Measurements from ENCODE around the gene CCDC177. TPM values are rescaled to one million over a fixed set of nuclear protein-coding genes. Genes with fewer than 3 reads are reported as not detected.
"Not testable (repeated sequence)": the region's sequence is repeated elsewhere in the genome, so short reads cannot be mapped to it uniquely, and the experiment has no call there.

The CCDC177 gene
- total RNA-seq, 5 donors from 2014 or later (not counting 1 experiment from before 2014, with no cell fraction given): not detected

DNA sequence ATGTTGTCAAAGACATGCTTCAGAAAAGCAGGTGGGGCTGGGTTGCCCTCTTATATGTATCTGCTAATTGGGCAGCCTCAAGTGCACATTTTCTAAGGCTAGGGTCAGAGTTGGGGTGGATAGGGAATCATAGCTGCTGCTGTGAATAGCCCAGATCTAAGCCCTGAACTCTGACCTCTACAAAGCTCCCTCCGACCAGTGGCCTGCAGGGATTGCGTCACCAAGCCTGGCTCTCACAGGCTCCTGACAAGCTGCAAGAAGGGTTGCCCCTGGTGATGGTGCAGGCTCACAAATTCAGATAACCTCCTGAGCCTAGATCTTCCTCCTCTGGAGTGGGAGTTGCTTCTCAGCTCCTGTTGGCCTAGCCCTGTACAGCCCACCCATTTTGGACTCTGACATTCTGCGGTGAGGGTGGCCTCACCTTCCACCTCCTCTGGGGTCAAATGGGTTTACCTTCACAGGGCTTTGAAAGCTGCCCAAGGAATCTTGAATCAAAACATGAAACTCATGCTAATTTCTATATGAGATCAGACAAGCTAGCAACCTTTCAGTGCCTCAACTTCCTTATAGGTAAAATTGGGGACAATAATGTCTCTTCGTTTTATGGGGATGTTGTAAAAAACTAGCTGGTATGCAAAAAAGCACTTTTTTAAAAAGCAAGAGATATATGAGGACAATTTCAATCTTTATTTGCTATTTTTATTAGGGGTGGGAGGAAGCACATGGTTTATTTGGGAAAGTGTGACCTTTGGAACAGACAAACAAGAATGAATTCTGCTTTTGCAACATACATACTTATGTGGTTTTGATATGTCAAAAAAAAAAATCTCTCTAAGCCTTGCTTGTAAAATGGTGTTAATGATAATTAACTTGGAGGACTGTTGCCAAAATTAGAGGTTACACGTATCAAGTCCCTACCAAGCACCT is 31.9 kb upstream of the CCDC177 start:
- 95% methylated on average over 3 of the region's 5 CpGs for WGBS (ENCODE audit: insufficient coverage)
- Mint-ChIP-seq H3K4me1 (peaks cover 15 to 22% (median 18%) of the 10 kb centered on the region in 3 donors), H3K4me3 (no peak overlapping the region), H3K27me3 (no peaks in the 10 kb centered on the region), H3K27ac (no peak overlapping the region), H3K36me3 (no peaks in the 10 kb centered on the region), H3K9me3 (no peaks in the 10 kb centered on the region)
- H3K36me3 ChIP-seq (ENCODE audit: control insufficient read depth in 2 of 2, extremely low read depth in 1 of 2, insufficient read depth in 1 of 2, low read length in 1 of 2): no peaks in the 10 kb centered on the region
- peaks cover 14 to 22% of the 10 kb centered on the region in 2 experiments for H3K4me1 ChIP-seq (ENCODE audit: control insufficient read depth in 1 of 2, extremely low read depth in 1 of 2, insufficient read depth in 2 of 2, low read length in 2 of 2)
- H3K4me3 ChIP-seq (ENCODE audit: control insufficient read depth in 1 of 2, extremely low read depth in 1 of 2, low read length in 1 of 2): no peak overlapping the region
- H3K9me3 ChIP-seq: no peaks in the 10 kb centered on the region
- no peak for ATAC-seq (replicated peaks in 1 of 4)
- ChIA-PET CTCF (interaction anchor here (0.5 to 1.4 kb wide), 4 partner anchors 22 to 148 kb away, joined by 3 to 4 read pairs (median 4); no protein-coding TSS in a partner anchor), POLR2A (interaction anchor here in 1 of 2 donors (0.5 kb wide), 1 partner anchor 13 kb away, joined by 3 read pairs; no protein-coding TSS in a partner anchor)
- H3K27me3 ChIP-seq (replicated peaks in 1 of 2; ENCODE audit: control insufficient read depth in 2 of 2, extremely low read depth in 1 of 2, insufficient read depth in 2 of 2, low read length in 1 of 2): no peaks in the 10 kb centered on the region
- no peak for DNase-seq
- H3K27ac ChIP-seq (ENCODE audit: low read length): no peak overlapping the region

- H3K4me3 Mint-ChIP-seq: no peak overlapping the region
- no peak overlapping the region for H3K27ac Mint-ChIP-seq
- H3K27me3 Mint-ChIP-seq: no peaks in the 10 kb centered on the region
- no peak for DNase-seq
- no peaks in the 10 kb centered on the region for H3K9me3 Mint-ChIP-seq
- Histone ChIP-seq H3K27ac (ENCODE audit: low read length) (no peak overlapping the region), H3K4me1 (ENCODE audit: control insufficient read depth in 1 of 2, extremely low read depth in 1 of 2, insufficient read depth in 2 of 2, low read length in 2 of 2) (peaks cover 13 to 17% of the 10 kb centered on the region in 2 experiments), H3K4me3 (ENCODE audit: control insufficient read depth in 1 of 2, extremely low read depth in 1 of 2, low read length in 1 of 2) (no peak overlapping the region), H3K36me3 (ENCODE audit: control insufficient read depth in 2 of 2, extremely low read depth in 1 of 2, insufficient read depth in 1 of 2, low read length in 1 of 2) (no peaks in the 10 kb centered on the region), H3K9me3 (no peaks in the 10 kb centered on the region), H3K27me3 (replicated peaks in 1 of 2; ENCODE audit: control insufficient read depth in 2 of 2, extremely low read depth in 1 of 2, insufficient read depth in 2 of 2, low read length in 1 of 2) (no peaks in the 10 kb centered on the region)
- no peaks in the 10 kb centered on the region for H3K36me3 Mint-ChIP-seq
- peaks cover 11 to 17% (median 13%) of the 10 kb centered on the region in 3 donors for H3K4me1 Mint-ChIP-seq
- no peak for ATAC-seq (replicated peaks in 1 of 4)
- ChIA-PET CTCF (interaction anchor here (0.6 to 2.0 kb wide), 6 partner anchors 21 to 123 kb away, joined by 3 to 5 read pairs (median 5); no protein-coding TSS in a partner anchor), POLR2A (no interaction called here)
Measured at GRCh38 chr14:69605738-69606137, 31.1 kb upstream of the CCDC177 start.

DNA sequence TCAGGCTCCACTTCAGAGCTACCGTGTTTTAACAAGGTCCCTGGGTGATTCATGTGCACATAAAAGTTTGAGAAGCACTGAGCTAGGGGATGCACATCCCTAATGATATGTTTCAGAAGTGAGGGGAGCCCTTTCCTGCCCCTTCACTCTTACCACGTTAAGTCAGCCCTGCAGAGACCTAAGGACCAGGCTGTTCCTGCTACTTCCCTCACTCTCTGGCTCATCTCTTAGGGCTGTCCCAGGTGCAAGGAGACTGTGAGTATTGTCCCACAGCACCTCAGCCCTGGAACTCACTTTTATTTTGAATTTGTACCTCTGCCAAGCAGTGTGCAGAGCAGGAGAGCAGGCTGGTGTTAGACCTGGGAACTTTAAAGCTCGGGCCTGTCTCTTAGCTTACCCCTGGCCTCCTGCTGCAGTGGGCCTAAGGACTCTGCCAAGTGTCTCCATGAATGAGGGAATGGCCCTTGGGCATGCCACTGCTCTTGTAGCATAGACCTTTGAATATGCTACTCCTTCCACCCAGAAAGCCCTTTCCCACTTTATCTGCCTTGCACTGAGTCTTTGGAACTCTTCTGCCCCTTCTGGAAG is 25.7 kb upstream of the CCDC177 start:
- Histone ChIP-seq H3K27me3 (replicated peaks in 1 of 2; ENCODE audit: control insufficient read depth in 2 of 2, extremely low read depth in 1 of 2, insufficient read depth in 2 of 2, low read length in 1 of 2) (no peaks in the 10 kb centered on the region), H3K9me3 (no peaks in the 10 kb centered on the region), H3K27ac (ENCODE audit: low read length) (no peak overlapping the region), H3K36me3 (ENCODE audit: control insufficient read depth in 2 of 2, extremely low read depth in 1 of 2, insufficient read depth in 1 of 2, low read length in 1 of 2) (no peaks in the 10 kb centered on the region), H3K4me1 (ENCODE audit: control insufficient read depth in 1 of 2, extremely low read depth in 1 of 2, insufficient read depth in 2 of 2, low read length in 2 of 2) (peaks cover 0 to 2% of the 10 kb centered on the region in 2 experiments), H3K4me3 (ENCODE audit: control insufficient read depth in 1 of 2, extremely low read depth in 1 of 2, low read length in 1 of 2) (no peak overlapping the region)
- no peaks in the 10 kb centered on the region for H3K4me1 Mint-ChIP-seq
- no peak overlapping the region for H3K27ac Mint-ChIP-seq
- POLR2A ChIA-PET: no interaction called here
- H3K9me3 Mint-ChIP-seq: no peaks in the 10 kb centered on the region
- DNase-seq: no peak
- CTCF ChIA-PET: interaction anchor here in 1 of 2 donors (1.0 to 1.2 kb wide), 2 partner anchors 25 to 1786 kb away, joined by 3 read pairs; no protein-coding TSS in a partner anchor
- no peak overlapping the region for H3K4me3 Mint-ChIP-seq
- H3K27me3 Mint-ChIP-seq: no peaks in the 10 kb centered on the region
- no peaks in the 10 kb centered on the region for H3K36me3 Mint-ChIP-seq
- 100% methylated on average over 1 of the region's 3 CpGs for WGBS (ENCODE audit: insufficient coverage)
- no peak for ATAC-seq (replicated peaks in 1 of 4)

DNA sequence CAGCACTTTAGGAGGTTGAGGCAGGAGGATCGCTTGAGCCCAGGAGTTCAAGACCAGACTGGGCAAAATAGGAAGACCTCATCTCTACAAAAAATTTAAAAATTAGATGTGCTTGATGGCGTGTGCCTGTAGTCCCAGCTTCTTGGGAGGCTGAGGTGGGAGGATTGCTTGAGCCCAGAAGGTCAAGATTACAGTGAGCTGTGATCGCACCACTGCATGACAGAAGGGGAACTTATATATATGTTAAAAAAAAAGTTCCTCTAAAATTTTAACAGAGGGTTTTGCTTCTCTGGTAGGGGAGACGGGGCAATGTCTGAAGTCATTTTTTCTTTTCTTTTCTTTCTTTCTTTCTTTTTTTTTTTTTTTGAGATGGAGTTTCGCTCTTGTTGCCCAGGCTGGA is 24.8 kb upstream of the CCDC177 start:
- H3K9me3 ChIP-seq; H3K4me1 Mint-ChIP-seq; H3K27me3 ChIP-seq (replicated peaks in 1 of 2; ENCODE audit: control insufficient read depth in 2 of 2, extremely low read depth in 1 of 2, insufficient read depth in 2 of 2, low read length in 1 of 2); CTCF ChIA-PET; H3K27me3 Mint-ChIP-seq; H3K4me3 ChIP-seq (ENCODE audit: control insufficient read depth in 1 of 2, extremely low read depth in 1 of 2, low read length in 1 of 2); H3K9me3 Mint-ChIP-seq; DNase-seq; H3K27ac Mint-ChIP-seq; H3K4me3 Mint-ChIP-seq; H3K36me3 Mint-ChIP-seq; H3K4me1 ChIP-seq (ENCODE audit: control insufficient read depth in 1 of 2, extremely low read depth in 1 of 2, insufficient read depth in 2 of 2, low read length in 2 of 2); H3K27ac ChIP-seq (ENCODE audit: low read length); H3K36me3 ChIP-seq (ENCODE audit: control insufficient read depth in 2 of 2, extremely low read depth in 1 of 2, insufficient read depth in 1 of 2, low read length in 1 of 2); POLR2A ChIA-PET; ATAC-seq (replicated peaks in 1 of 4): not testable (repeated sequence)
- no CpG with 5 or more reads among the region's 5 CpGs for WGBS (ENCODE audit: insufficient coverage)

GRCh38 chr14:69595336-69595735 is 20.7 kb upstream of the CCDC177 start:
- POLR2A ChIA-PET: no interaction called here
- Histone ChIP-seq H3K27me3 (replicated peaks in 1 of 2; ENCODE audit: control insufficient read depth in 2 of 2, extremely low read depth in 1 of 2, insufficient read depth in 2 of 2, low read length in 1 of 2) (peaks cover 0 to 6% of the 10 kb centered on the region in 2 experiments), H3K27ac (ENCODE audit: low read length) (no peak overlapping the region), H3K36me3 (ENCODE audit: control insufficient read depth in 2 of 2, extremely low read depth in 1 of 2, insufficient read depth in 1 of 2, low read length in 1 of 2) (no peaks in the 10 kb centered on the region), H3K4me3 (ENCODE audit: control insufficient read depth in 1 of 2, extremely low read depth in 1 of 2, low read length in 1 of 2) (no peak overlapping the region), H3K9me3 (no peaks in the 10 kb centered on the region), H3K4me1 (ENCODE audit: control insufficient read depth in 1 of 2, extremely low read depth in 1 of 2, insufficient read depth in 2 of 2, low read length in 2 of 2) (no peaks in the 10 kb centered on the region)
- Mint-ChIP-seq H3K36me3 (no peaks in the 10 kb centered on the region), H3K27me3 (peaks cover 0 to 5% of the 10 kb centered on the region in 2 donors), H3K27ac (no peak overlapping the region), H3K4me3 (no peak overlapping the region), H3K4me1 (no peaks in the 10 kb centered on the region), H3K9me3 (no peaks in the 10 kb centered on the region)
- DNase-seq: no peak
- no peak for ATAC-seq (replicated peaks in 1 of 4)
- 100% methylated on average over 1 of the region's 5 CpGs for WGBS (ENCODE audit: insufficient coverage)
- CTCF ChIA-PET: interaction anchor here in 1 of 2 donors (0.6 kb wide), 1 partner anchor 20 kb away, joined by 3 read pairs; the partner anchor contains the start of gene CCDC177

DNA sequence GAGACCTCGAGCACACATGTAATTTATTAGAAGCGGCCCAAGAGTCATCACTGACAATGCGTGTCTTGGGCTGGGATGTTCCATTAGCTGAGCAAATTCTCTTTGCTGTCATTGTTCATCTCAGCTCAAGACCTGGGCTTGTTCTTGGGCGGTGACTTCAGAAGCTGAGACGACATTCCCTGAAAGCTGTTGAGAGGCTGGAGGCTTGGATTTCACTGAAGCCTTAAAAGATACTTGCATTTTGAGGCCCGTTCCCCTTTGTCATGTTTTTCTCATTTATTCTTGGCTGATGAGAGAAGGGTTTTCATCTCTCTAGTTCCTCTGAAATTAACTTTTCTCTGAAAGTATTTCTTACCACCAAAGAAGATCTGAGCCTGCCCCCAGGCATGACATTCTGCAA is 20.2 kb upstream of the CCDC177 start:
- Mint-ChIP-seq H3K27ac (no peak overlapping the region), H3K9me3 (no peaks in the 10 kb centered on the region), H3K4me3 (no peak overlapping the region), H3K27me3 (peaks cover 0 to 5% of the 10 kb centered on the region in 2 donors), H3K36me3 (no peaks in the 10 kb centered on the region), H3K4me1 (no peaks in the 10 kb centered on the region)
- Histone ChIP-seq H3K4me3 (ENCODE audit: control insufficient read depth in 1 of 2, extremely low read depth in 1 of 2, low read length in 1 of 2) (no peak overlapping the region), H3K27me3 (replicated peaks in 1 of 2; ENCODE audit: control insufficient read depth in 2 of 2, extremely low read depth in 1 of 2, insufficient read depth in 2 of 2, low read length in 1 of 2) (peaks cover 0 to 6% of the 10 kb centered on the region in 2 experiments), H3K9me3 (no peaks in the 10 kb centered on the region), H3K36me3 (ENCODE audit: control insufficient read depth in 2 of 2, extremely low read depth in 1 of 2, insufficient read depth in 1 of 2, low read length in 1 of 2) (no peaks in the 10 kb centered on the region), H3K27ac (ENCODE audit: low read length) (no peak overlapping the region), H3K4me1 (ENCODE audit: control insufficient read depth in 1 of 2, extremely low read depth in 1 of 2, insufficient read depth in 2 of 2, low read length in 2 of 2) (no peaks in the 10 kb centered on the region)
- ChIA-PET POLR2A (no interaction called here), CTCF (interaction anchor here (0.6 kb wide), 3 partner anchors 20 to 134 kb away, joined by 3 to 8 read pairs (median 3); partner anchors contain the start of gene CCDC177 (in 1 of the 2))
- DNase-seq (no peak), ATAC-seq (replicated peaks in 1 of 4) (no peak)
- WGBS (ENCODE audit: insufficient coverage): 100% methylated on average over 2 of the region's 6 CpGs
